Measurements from ENCODE around the gene UBE2L5.

The UBE2L5 gene

DNA sequence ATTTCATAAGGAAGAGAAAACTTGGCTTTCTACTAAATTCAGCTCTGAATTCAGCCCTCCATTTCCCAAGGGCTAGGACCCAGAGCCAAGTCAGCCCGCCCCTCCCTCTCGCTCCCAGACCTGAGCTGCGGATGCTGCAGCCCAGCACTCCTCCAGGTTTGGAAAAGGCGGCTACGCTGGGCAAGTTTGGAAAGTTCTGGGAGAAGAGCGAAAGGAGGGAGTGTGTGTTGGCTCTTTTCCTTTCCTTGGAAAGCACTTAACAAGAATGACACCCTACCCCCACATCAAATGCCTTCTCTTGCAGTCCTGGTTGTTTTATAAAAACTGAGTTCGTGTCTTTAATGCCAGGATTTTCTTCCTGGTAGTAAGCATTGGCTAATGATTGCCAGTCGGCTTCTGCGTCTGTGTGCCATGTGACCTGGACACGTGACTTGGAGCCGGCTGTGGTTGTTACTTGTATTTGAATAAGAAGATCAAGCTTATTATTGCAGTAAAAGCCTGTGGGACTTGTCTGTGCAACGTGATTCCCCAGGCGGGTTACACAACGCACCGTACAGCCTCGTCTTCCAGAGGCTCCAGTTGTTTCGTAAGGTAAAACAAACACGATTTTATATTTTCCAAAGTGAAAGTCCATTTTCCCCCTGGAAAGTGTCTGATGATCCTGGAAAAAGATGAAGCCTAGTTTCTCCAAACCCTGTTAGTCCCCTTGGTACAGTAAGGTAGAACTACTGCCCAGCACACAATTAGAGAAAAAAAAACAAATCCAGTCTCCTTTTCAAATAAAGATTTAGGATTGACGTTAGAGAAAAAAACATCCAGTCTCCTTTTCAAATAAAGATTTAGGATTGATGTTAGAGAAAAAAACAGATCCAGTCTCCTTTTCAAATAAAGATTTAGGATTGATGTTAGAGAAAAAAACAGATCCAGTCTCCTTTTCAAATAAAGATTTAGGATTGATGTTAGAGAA, 26.8 kb upstream of the UBE2L5 start:
- peak overlapping the region; percentile 31 to 63 for H3K4me3 ChIP-seq (ENCODE audit: low read depth in 1 of 2, low read length in 2 of 2)
- H3K4me1 ChIP-seq (ENCODE audit: insufficient read depth, low read length): peaks cover 39% of the 10 kb centered on the region
- no peaks in the 10 kb centered on the region for H3K9me3 ChIP-seq (ENCODE audit: insufficient read depth, low read length, severe bottlenecking)
- DNase-seq (peak; percentile 86), ATAC-seq (ENCODE audit: insufficient read depth, low read depth) (peak; percentile 82)
- H3K27ac ChIP-seq (ENCODE audit: low read length): peak overlapping the region; percentile 98
- H3K9ac ChIP-seq (ENCODE audit: low read depth, low read length): peak overlapping the region; percentile 88
- peak overlapping the region; percentile 81 for H2AFZ ChIP-seq (ENCODE audit: low read depth, low read length)
- no peaks in the 10 kb centered on the region for H4K20me1 ChIP-seq (ENCODE audit: insufficient read depth, low read length)
- no peaks in the 10 kb centered on the region for H3K36me3 ChIP-seq (ENCODE audit: insufficient read depth, low read length)
- H3K4me2 ChIP-seq (ENCODE audit: insufficient read depth, low read length): peak overlapping the region; percentile 82
- no peaks in the 10 kb centered on the region for H3K79me2 ChIP-seq (ENCODE audit: insufficient read depth, low read length)
- no peaks in the 10 kb centered on the region for H3K27me3 ChIP-seq (ENCODE audit: insufficient read depth, low read length, poor library complexity)
- TF ChIP-seq, protein P1, sequence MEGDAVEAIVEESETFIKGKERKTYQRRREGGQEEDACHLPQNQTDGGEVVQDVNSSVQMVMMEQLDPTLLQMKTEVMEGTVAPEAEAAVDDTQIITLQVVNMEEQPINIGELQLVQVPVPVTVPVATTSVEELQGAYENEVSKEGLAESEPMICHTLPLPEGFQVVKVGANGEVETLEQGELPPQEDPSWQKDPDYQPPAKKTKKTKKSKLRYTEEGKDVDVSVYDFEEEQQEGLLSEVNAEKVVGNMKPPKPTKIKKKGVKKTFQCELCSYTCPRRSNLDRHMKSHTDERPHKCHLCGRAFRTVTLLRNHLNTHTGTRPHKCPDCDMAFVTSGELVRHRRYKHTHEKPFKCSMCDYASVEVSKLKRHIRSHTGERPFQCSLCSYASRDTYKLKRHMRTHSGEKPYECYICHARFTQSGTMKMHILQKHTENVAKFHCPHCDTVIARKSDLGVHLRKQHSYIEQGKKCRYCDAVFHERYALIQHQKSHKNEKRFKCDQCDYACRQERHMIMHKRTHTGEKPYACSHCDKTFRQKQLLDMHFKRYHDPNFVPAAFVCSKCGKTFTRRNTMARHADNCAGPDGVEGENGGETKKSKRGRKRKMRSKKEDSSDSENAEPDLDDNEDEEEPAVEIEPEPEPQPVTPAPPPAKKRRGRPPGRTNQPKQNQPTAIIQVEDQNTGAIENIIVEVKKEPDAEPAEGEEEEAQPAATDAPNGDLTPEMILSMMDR (IDR thresholded peaks at IDR 0.05; ENCODE audit: borderline replicate concordance, extremely low read depth, low read length, poor library complexity, severe bottlenecking): no peak
- no peak for TF ChIP-seq EZH2 (IDR thresholded peaks at IDR 0.05; ENCODE audit: borderline replicate concordance, low read depth, low read length, severe bottlenecking)

DNA sequence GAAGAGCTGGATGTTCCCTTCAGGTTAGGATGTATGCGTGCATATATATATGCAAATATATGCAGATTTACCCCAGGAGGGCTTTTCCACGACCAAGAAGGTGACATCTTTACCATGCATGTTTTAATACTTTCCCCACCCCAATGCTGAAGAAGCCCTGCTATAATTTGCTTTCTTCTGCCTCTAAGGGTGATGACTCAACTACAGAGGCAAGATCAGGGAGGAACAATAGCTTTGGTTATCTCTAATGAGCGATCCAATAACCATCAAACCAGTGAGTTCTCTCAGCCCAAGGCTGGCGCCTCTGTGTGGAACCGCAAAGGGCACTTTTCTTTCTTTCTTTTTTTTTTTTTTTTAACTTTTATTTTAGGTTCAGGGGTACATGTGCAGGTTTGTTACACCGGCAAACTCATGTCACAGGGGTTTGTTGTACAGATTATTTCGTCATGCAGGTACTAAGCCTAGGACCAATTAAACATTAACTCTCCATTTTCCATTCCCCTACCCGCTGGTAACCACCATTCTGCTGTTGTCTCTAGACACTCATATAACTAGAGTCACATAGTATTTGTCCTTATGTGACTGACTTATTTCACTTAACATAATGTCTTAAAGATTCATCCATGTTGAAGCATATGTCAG, 25.7 kb upstream of the UBE2L5 start:
- Histone ChIP-seq H3K4me1 (ENCODE audit: insufficient read depth, low read length) (peaks cover 36% of the 10 kb centered on the region), H2AFZ (ENCODE audit: low read depth, low read length) (no peak overlapping the region), H3K79me2 (ENCODE audit: insufficient read depth, low read length) (no peaks in the 10 kb centered on the region), H3K4me3 (ENCODE audit: low read depth in 1 of 2, low read length in 2 of 2) (no peak overlapping the region), H3K9me3 (ENCODE audit: insufficient read depth, low read length, severe bottlenecking) (no peaks in the 10 kb centered on the region), H3K27me3 (ENCODE audit: insufficient read depth, low read length, poor library complexity) (no peaks in the 10 kb centered on the region), H3K4me2 (ENCODE audit: insufficient read depth, low read length) (peak overlapping the region; percentile 82; the same call in 1 of the 2 replicates), H3K9ac (ENCODE audit: low read depth, low read length) (0 out of 2 replicates have a peak overlapping the region, but pooled peaks have one; percentile 88), H4K20me1 (ENCODE audit: insufficient read depth, low read length) (no peaks in the 10 kb centered on the region), H3K27ac (ENCODE audit: low read length) (peak overlapping the region; percentile 17; the same call in 1 of the 2 replicates), H3K36me3 (ENCODE audit: insufficient read depth, low read length) (no peaks in the 10 kb centered on the region)
- ATAC-seq (ENCODE audit: insufficient read depth, low read depth): no peak
- no peak for DNase-seq
- TF ChIP-seq EZH2 (IDR thresholded peaks at IDR 0.05; ENCODE audit: borderline replicate concordance, low read depth, low read length, severe bottlenecking): no peak
- TF ChIP-seq, protein P1 (IDR thresholded peaks at IDR 0.05; ENCODE audit: borderline replicate concordance, extremely low read depth, low read length, poor library complexity, severe bottlenecking): no peak

DNA sequence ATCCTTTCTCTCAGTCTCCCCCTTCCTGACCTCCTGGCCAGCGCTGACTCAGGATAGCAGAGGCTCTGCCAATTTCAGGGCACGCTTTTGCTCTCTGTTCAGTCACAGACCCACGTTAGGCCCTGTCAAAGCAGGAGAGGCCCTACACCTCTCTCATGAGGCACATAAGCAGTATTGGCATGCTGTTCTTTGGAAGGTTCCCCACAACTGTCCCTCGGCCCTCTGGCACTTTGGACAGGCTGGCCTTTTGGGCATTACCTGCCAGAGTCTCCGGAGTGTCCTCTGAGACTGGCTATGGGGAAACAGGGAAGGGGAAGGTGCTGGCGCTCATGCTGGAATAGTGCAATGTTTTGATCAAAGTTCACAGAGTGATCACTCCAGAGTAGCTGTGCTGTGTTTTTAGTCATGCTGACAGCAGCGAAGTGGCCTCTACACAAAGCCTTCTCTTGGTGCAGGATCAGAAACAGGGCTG, 23.7 kb upstream of the UBE2L5 start:
- Histone ChIP-seq H2AFZ (ENCODE audit: low read depth, low read length) (0 out of 2 replicates have a peak overlapping the region, but pooled peaks have one; percentile 0), H3K9ac (ENCODE audit: low read depth, low read length) (no peak overlapping the region), H3K4me1 (ENCODE audit: insufficient read depth, low read length) (peaks cover 27% of the 10 kb centered on the region), H4K20me1 (ENCODE audit: insufficient read depth, low read length) (no peaks in the 10 kb centered on the region), H3K4me3 (ENCODE audit: low read depth in 1 of 2, low read length in 2 of 2) (no peak overlapping the region), H3K4me2 (ENCODE audit: insufficient read depth, low read length) (no peak overlapping the region), H3K9me3 (ENCODE audit: insufficient read depth, low read length, severe bottlenecking) (no peaks in the 10 kb centered on the region), H3K27ac (ENCODE audit: low read length) (no peak overlapping the region), H3K36me3 (ENCODE audit: insufficient read depth, low read length) (no peaks in the 10 kb centered on the region), H3K79me2 (ENCODE audit: insufficient read depth, low read length) (no peaks in the 10 kb centered on the region), H3K27me3 (ENCODE audit: insufficient read depth, low read length, poor library complexity) (no peaks in the 10 kb centered on the region)
- TF ChIP-seq, protein P1 (IDR thresholded peaks at IDR 0.05; ENCODE audit: borderline replicate concordance, extremely low read depth, low read length, poor library complexity, severe bottlenecking): no peak
- no peak for TF ChIP-seq EZH2 (IDR thresholded peaks at IDR 0.05; ENCODE audit: borderline replicate concordance, low read depth, low read length, severe bottlenecking)
- DNase-seq (no peak), ATAC-seq (ENCODE audit: insufficient read depth, low read depth) (no peak)
